ENCODE results near the gene LRRC14B.

LRRC14B gene

DNA sequence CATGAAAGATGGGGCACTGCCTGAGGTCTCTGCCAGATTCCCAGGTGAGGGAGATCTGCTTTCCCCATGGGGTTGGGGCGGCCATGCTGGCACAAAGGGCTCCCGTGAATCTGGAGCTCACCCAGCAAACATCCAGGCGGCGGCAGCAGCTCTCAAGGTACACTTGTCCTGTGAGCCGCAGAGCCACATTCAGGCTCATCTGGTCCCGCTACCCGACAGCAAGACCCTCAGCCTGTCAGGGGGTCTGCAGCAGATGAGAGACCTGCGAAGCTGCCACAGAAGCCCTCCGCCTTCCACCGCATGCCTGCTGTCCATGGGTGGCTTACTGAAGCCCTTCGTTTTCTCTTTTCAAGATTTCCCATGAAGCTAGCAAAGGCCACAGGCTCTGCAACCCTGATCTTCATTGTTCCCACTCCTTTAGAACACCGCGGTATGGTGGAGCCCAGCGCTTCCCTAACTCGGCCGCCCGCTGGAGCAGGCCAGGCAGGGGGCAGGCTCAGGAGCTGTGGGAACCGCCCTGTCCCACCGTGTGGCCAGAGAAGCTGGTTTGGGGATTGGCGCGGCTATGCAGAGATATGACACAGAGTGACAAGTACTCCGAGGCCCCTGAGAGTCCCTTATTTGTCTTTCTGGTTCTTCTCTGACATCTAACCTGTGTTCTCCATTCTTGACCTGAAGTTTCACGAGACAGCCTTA, 8.8 kb downstream of the LRRC14B start:
- Histone ChIP-seq H3K4me1 (ENCODE audit: control insufficient read depth in 1 of 2, insufficient read depth in 2 of 2, low read length in 2 of 2) (no peaks in the 10 kb centered on the region), H3K27ac (ENCODE audit: low read depth, low read length) (no peak overlapping the region), H2BK5ac (ENCODE audit: low read depth, low read length, poor library complexity) (no peak overlapping the region), H3K4me3 (ENCODE audit: low read depth, low read length) (no peak overlapping the region), H3K4ac (ENCODE audit: low read depth, low read length) (no peak overlapping the region), H3K36me3 (ENCODE audit: control insufficient read depth in 1 of 2, insufficient read depth in 2 of 2, low read length in 2 of 2) (peaks cover 13 to 16% of the 10 kb centered on the region in 2 experiments), H3K9me3 (ENCODE audit: insufficient read depth, low read depth, low read length) (no peaks in the 10 kb centered on the region), H3K14ac (ENCODE audit: low read length) (no peak overlapping the region), H2BK12ac (ENCODE audit: low read length) (no peak overlapping the region), H2AK5ac (ENCODE audit: low read length) (no peak overlapping the region), H3K4me2 (ENCODE audit: low read length) (no peak overlapping the region), H3K27me3 (ENCODE audit: insufficient read depth, low read length) (no peaks in the 10 kb centered on the region), H3K18ac (ENCODE audit: low read length) (no peak overlapping the region), H4K12ac (ENCODE audit: low read depth, low read length) (no peak overlapping the region), H4K91ac (ENCODE audit: low read depth, low read length) (no peak overlapping the region), H2AFZ (ENCODE audit: insufficient read depth, low read length, poor library complexity) (no peak overlapping the region), H3K9ac (ENCODE audit: low read length) (no peak overlapping the region), H4K8ac (ENCODE audit: low read depth, low read length) (no peak overlapping the region), H3K79me1 (ENCODE audit: low read length) (no peaks in the 10 kb centered on the region), H3K23ac (ENCODE audit: low read length) (no peak overlapping the region), H2BK120ac (ENCODE audit: insufficient read depth, low read length, poor library complexity) (no peak overlapping the region), H3K79me2 (ENCODE audit: control insufficient read depth, insufficient read depth, low read length, poor library complexity) (peaks cover 2% of the 10 kb centered on the region)
- no CpG with 5 or more reads among the region's 23 CpGs for WGBS (ENCODE audit: extremely low coverage, insufficient coverage, insufficient read length)
- no peak for DNase-seq

DNA sequence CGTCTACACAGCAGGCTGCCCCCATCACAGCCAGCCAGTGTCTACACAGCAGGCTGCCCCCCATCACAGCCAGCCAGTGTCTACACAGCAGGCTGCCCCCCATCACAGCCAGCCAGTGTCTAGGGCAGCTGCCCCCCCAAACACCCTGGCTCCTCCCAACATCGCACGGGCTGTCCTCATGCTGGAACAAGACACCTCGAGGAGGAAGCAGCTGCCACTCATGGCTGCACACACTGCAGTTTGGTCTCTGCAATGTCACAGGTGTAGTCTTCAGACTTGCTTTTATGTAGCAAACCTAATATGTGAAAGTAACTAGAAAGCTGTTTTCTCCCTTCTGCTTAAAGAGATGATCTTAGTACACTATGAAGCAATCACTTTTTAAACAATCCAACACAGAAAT, 9.7 kb downstream of the LRRC14B start:
- Histone ChIP-seq H3K79me2 (ENCODE audit: control insufficient read depth, insufficient read depth, low read length, poor library complexity) (peaks cover 2% of the 10 kb centered on the region), H3K27me3 (ENCODE audit: insufficient read depth, low read length) (no peaks in the 10 kb centered on the region), H3K4me2 (ENCODE audit: low read length) (no peak overlapping the region), H4K8ac (ENCODE audit: low read depth, low read length) (no peak overlapping the region), H3K14ac (ENCODE audit: low read length) (no peak overlapping the region), H3K4me3 (ENCODE audit: low read depth, low read length) (no peak overlapping the region), H2BK12ac (ENCODE audit: low read length) (no peak overlapping the region), H2BK5ac (ENCODE audit: low read depth, low read length, poor library complexity) (no peak overlapping the region), H3K79me1 (ENCODE audit: low read length) (no peaks in the 10 kb centered on the region), H3K36me3 (ENCODE audit: control insufficient read depth in 1 of 2, insufficient read depth in 2 of 2, low read length in 2 of 2) (peaks cover 18 to 22% of the 10 kb centered on the region in 2 experiments), H3K23ac (ENCODE audit: low read length) (no peak overlapping the region), H2AK5ac (ENCODE audit: low read length) (no peak overlapping the region), H4K91ac (ENCODE audit: low read depth, low read length) (no peak overlapping the region), H2BK120ac (ENCODE audit: insufficient read depth, low read length, poor library complexity) (no peak overlapping the region), H4K12ac (ENCODE audit: low read depth, low read length) (no peak overlapping the region), H3K4ac (ENCODE audit: low read depth, low read length) (no peak overlapping the region), H3K18ac (ENCODE audit: low read length) (no peak overlapping the region), H3K4me1 (ENCODE audit: control insufficient read depth in 1 of 2, insufficient read depth in 2 of 2, low read length in 2 of 2) (no peaks in the 10 kb centered on the region), H3K27ac (ENCODE audit: low read depth, low read length) (no peak overlapping the region), H3K9me3 (ENCODE audit: insufficient read depth, low read depth, low read length) (no peaks in the 10 kb centered on the region), H2AFZ (ENCODE audit: insufficient read depth, low read length, poor library complexity) (no peak overlapping the region), H3K9ac (ENCODE audit: low read length) (no peak overlapping the region)
- no CpG with 5 or more reads among the region's 4 CpGs for WGBS (ENCODE audit: extremely low coverage, insufficient coverage, insufficient read length)
- no peak for DNase-seq

DNA sequence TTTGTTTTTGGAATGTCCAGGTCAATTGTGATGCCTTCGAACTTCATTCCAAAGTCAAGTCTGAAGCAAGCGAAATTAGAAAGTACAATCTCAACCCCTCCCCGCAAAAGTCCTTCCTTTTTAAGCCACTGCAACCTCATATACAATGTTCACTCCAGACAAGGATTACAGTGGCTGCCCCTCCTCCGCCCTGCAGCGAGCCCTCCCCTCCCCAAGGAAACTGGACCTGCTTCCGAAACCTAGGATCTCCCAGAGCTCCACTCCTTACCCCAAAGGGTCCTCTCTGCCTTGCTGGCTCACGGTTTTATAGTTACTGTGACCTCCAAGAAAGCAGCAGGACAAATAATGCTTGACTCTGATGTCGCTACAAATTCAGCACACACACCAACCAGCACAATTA, 10.4 kb downstream of the LRRC14B start:
- no peak overlapping the region for H3K4ac ChIP-seq (ENCODE audit: low read depth, low read length)
- WGBS (ENCODE audit: extremely low coverage, insufficient coverage, insufficient read length) = no CpG with 5 or more reads among the region's 8 CpGs

DNA sequence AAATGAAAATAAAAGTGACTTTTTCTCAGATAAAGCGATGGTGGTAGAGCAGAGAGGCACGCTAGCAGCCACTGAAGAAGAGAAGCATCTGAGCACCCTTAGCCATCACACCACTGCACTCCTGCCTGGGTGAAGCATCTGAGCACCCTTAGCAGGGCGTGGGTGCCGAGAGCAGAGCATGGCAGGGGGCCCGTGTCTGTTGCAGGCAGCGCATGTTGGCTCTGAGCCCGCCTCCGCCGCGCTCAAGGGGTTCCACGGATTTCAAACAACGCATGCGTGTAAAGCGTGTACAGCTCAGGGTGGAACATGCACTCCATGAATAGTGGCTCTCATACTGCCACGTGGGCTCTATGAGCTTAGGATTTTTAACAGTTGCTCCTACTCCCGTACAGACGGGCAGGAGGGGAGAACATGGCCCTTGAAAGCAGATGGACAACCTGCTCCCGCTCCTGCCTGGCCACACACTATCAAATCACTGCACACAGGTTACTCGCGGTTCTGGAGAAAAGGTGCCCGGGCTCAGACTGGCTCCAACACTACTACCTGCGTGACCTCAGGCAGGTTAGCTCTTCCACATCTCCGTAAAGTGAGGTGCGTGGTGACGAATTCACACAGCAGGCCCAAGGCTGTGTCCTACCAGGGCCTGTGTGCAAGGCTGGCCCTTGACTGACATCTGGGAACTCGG, 12.1 kb downstream of the LRRC14B start:
- Histone ChIP-seq H3K79me1 (ENCODE audit: low read length) (no peaks in the 10 kb centered on the region), H4K91ac (ENCODE audit: low read depth, low read length) (no peak overlapping the region), H3K27ac (ENCODE audit: low read depth, low read length) (no peak overlapping the region), H2BK120ac (ENCODE audit: insufficient read depth, low read length, poor library complexity) (no peak overlapping the region), H3K9me3 (ENCODE audit: insufficient read depth, low read depth, low read length) (no peaks in the 10 kb centered on the region), H3K27me3 (ENCODE audit: insufficient read depth, low read length) (no peaks in the 10 kb centered on the region), H2AK5ac (ENCODE audit: low read length) (no peak overlapping the region), H3K79me2 (ENCODE audit: control insufficient read depth, insufficient read depth, low read length, poor library complexity) (peaks cover 2% of the 10 kb centered on the region), H3K23ac (ENCODE audit: low read length) (no peak overlapping the region), H3K36me3 (ENCODE audit: control insufficient read depth in 1 of 2, insufficient read depth in 2 of 2, low read length in 2 of 2) (peaks cover 18 to 21% of the 10 kb centered on the region in 2 experiments), H3K4me2 (ENCODE audit: low read length) (no peak overlapping the region), H4K12ac (ENCODE audit: low read depth, low read length) (no peak overlapping the region), H2BK5ac (ENCODE audit: low read depth, low read length, poor library complexity) (no peak overlapping the region), H3K4ac (ENCODE audit: low read depth, low read length) (no peak overlapping the region), H3K18ac (ENCODE audit: low read length) (peak overlapping the region; percentile 62), H3K14ac (ENCODE audit: low read length) (no peak overlapping the region), H2BK12ac (ENCODE audit: low read length) (no peak overlapping the region), H3K4me1 (ENCODE audit: control insufficient read depth in 1 of 2, insufficient read depth in 2 of 2, low read length in 2 of 2) (peaks cover 2 to 6% of the 10 kb centered on the region in 2 experiments), H3K4me3 (ENCODE audit: low read depth, low read length) (no peak overlapping the region), H4K8ac (ENCODE audit: low read depth, low read length) (no peak overlapping the region), H2AFZ (ENCODE audit: insufficient read depth, low read length, poor library complexity) (no peak overlapping the region), H3K9ac (ENCODE audit: low read length) (no peak overlapping the region)
- WGBS (ENCODE audit: extremely low coverage, insufficient coverage, insufficient read length) = no CpG with 5 or more reads among the region's 26 CpGs
- no peak for DNase-seq

More for the DNA sequence above, 10.4 kb downstream of the LRRC14B start:
- H4K12ac ChIP-seq (ENCODE audit: low read depth, low read length) = no peak overlapping the region
- no peak overlapping the region for H2BK5ac ChIP-seq (ENCODE audit: low read depth, low read length, poor library complexity)
- H3K79me1 ChIP-seq (ENCODE audit: low read length) = no peaks in the 10 kb centered on the region
- no peak overlapping the region for H4K91ac ChIP-seq (ENCODE audit: low read depth, low read length)
- H2AFZ ChIP-seq (ENCODE audit: insufficient read depth, low read length, poor library complexity) = no peak overlapping the region
- no peak overlapping the region for H2AK5ac ChIP-seq (ENCODE audit: low read length)
- H3K4me2 ChIP-seq (ENCODE audit: low read length) = no peak overlapping the region
- no peak overlapping the region for H2BK120ac ChIP-seq (ENCODE audit: insufficient read depth, low read length, poor library complexity)
- DNase-seq = no peak
- no peak overlapping the region for H4K8ac ChIP-seq (ENCODE audit: low read depth, low read length)
- no peak overlapping the region for H3K23ac ChIP-seq (ENCODE audit: low read length)
- H3K18ac ChIP-seq (ENCODE audit: low read length) = no peak overlapping the region
- no peaks in the 10 kb centered on the region for H3K9me3 ChIP-seq (ENCODE audit: insufficient read depth, low read depth, low read length)
- H3K27me3 ChIP-seq (ENCODE audit: insufficient read depth, low read length) = no peaks in the 10 kb centered on the region
- no peak overlapping the region for H3K4me3 ChIP-seq (ENCODE audit: low read depth, low read length)
- H2BK12ac ChIP-seq (ENCODE audit: low read length) = no peak overlapping the region
- H3K4me1 ChIP-seq (ENCODE audit: control insufficient read depth in 1 of 2, insufficient read depth in 2 of 2, low read length in 2 of 2) = no peaks in the 10 kb centered on the region
- no peak overlapping the region for H3K14ac ChIP-seq (ENCODE audit: low read length)
- H3K27ac ChIP-seq (ENCODE audit: low read depth, low read length) = no peak overlapping the region
- H3K9ac ChIP-seq (ENCODE audit: low read length) = no peak overlapping the region
- H3K36me3 ChIP-seq (ENCODE audit: control insufficient read depth in 1 of 2, insufficient read depth in 2 of 2, low read length in 2 of 2) = peaks cover 18 to 22% of the 10 kb centered on the region in 2 experiments
- H3K79me2 ChIP-seq (ENCODE audit: control insufficient read depth, insufficient read depth, low read length, poor library complexity) = peaks cover 2% of the 10 kb centered on the region

Measured in trophoblast cell (in vitro differentiated cells and primary cell).